Hematopoietic multipotent progenitor cell treated with erythropoietin and hydrocortisone succinate and interleukin-3 and kit ligand, for 4 days (in vitro differentiated cells): ENCODE data around the gene EVI2A.
"Not testable (repeated sequence)": the region's sequence is repeated elsewhere in the genome, so short reads cannot be mapped to it uniquely, and the experiment has no call there.

Experiments used
- DNase-seq: peaks from one replicate; pipeline ENCODE4 v3.0.0-alpha.2; 2015

Gene EVI2A

GRCh38 chr17:31311526-31311925 lies 9.9 kb downstream of the EVI2A start:
- DNase-seq, result peak; percentile 56

- DNase-seq, result peak; percentile 43
These were observed 10.5 kb downstream of the EVI2A start for GRCh38 chr17:31310886-31311285.

- DNase-seq, result peak; percentile 73
These were observed 11.2 kb downstream of the EVI2A start for GRCh38 chr17:31310260-31310659.

- peak; percentile 91 for DNase-seq
These were observed 11.9 kb downstream of the EVI2A start for GRCh38 chr17:31309556-31309955.

- peak; percentile 75 for DNase-seq
These were observed 12.8 kb downstream of the EVI2A start for GRCh38 chr17:31308372-31309334.

GRCh38 chr17:31307640-31308039 lies 13.8 kb downstream of the EVI2A start:
- no peak for DNase-seq

- no peak for DNase-seq
These were observed 21.8 kb downstream of the EVI2A start for GRCh38 chr17:31299624-31300023.

GRCh38 chr17:31297090-31297489 lies 24.3 kb downstream of the EVI2A start, which contains the start of gene OMG:
Gene OMG, minus strand, starts transcription at chr17:31297239. Its CDS starts 908 bp downstream, at chr17:31296331.
- no peak for DNase-seq

- no peak for DNase-seq
These were observed 25.3 kb downstream of the EVI2A start for GRCh38 chr17:31296142-31296541.

- no peak for DNase-seq
These were observed 25.9 kb downstream of the EVI2A start for GRCh38 chr17:31295489-31295871.

- DNase-seq, result peak; percentile 53
These were observed 26.5 kb downstream of the EVI2A start for GRCh38 chr17:31294820-31295488.

GRCh38 chr17:31294231-31294630 lies 27.2 kb downstream of the EVI2A start:
- no peak for DNase-seq

- no peak for DNase-seq
These were observed 27.8 kb downstream of the EVI2A start for GRCh38 chr17:31293581-31293980.

GRCh38 chr17:31291820-31292219 lies 29.6 kb downstream of the EVI2A start:
- DNase-seq, result no peak

GRCh38 chr17:31289790-31290189 lies 31.6 kb downstream of the EVI2A start:
- no peak for DNase-seq

GRCh38 chr17:31287932-31288331 lies 33.5 kb downstream of the EVI2A start:
- DNase-seq, result not testable (repeated sequence)

- peak; percentile 26 for DNase-seq
These were observed 34.8 kb downstream of the EVI2A start for GRCh38 chr17:31286587-31286986.

- DNase-seq, result no peak
These were observed 37.6 kb downstream of the EVI2A start for GRCh38 chr17:31283841-31284240.

- no peak for DNase-seq
These were observed 40.4 kb downstream of the EVI2A start for GRCh38 chr17:31281061-31281460.

GRCh38 chr17:31279401-31279800 lies 42.0 kb downstream of the EVI2A start:
- DNase-seq, result no peak

- peak; percentile 3 for DNase-seq
These were observed 46.3 kb downstream of the EVI2A start for GRCh38 chr17:31275116-31275515.

- DNase-seq, result peak; percentile 60
These were observed 47.2 kb downstream of the EVI2A start for GRCh38 chr17:31274252-31274651.

GRCh38 chr17:31273516-31273915 lies 47.9 kb downstream of the EVI2A start:
- DNase-seq, result no peak

- DNase-seq, result no peak
These were observed 48.6 kb downstream of the EVI2A start for GRCh38 chr17:31272803-31273202.
